DND-41 (cell line): ENCODE results near the gene LETM1.

Source experiments
- ATAC-seq: fragments of 200-7000 bp; cut with Tn5 transposase; 3 replicates; pipeline ENCODE4 v1.9.1; 2021; ENCODE audit warnings: low read depth; ENCODE audit not compliant: insufficient read depth
- DNase-seq: peaks from one replicate; pipeline ENCODE4 v3.0.0-alpha.2; 2020
- H2AFZ ChIP-seq: 2 replicates; pipeline ENCODE4 v1.6.0; 2012; ENCODE audit warnings: low read depth, low read length
- H3K27ac ChIP-seq: 2 replicates; pipeline ENCODE4 v1.5.1; 2012; ENCODE audit warnings: low read length, inconsistent platforms
- H3K27me3 ChIP-seq: fragments of 200-600 bp; sonication (generic); 2 replicates; pipeline ENCODE4 v1.6.0; 2012; ENCODE audit warnings: low read length, mild to moderate bottlenecking, inconsistent platforms; ENCODE audit not compliant: insufficient read depth, poor library complexity
- H3K36me3 ChIP-seq: 2 replicates; pipeline ENCODE4 v1.5.1; 2012; ENCODE audit warnings: low read length, inconsistent platforms; ENCODE audit not compliant: insufficient read depth
- H3K4me1 ChIP-seq: 2 replicates; pipeline ENCODE4 v1.5.1; 2012; ENCODE audit warnings: mild to moderate bottlenecking, low read length; ENCODE audit not compliant: insufficient read depth
- H3K4me2 ChIP-seq: 2 replicates; pipeline ENCODE4 v1.6.0; 2012; ENCODE audit warnings: mild to moderate bottlenecking, moderate library complexity, low read length, inconsistent platforms; ENCODE audit not compliant: insufficient read depth
- H3K4me3 ChIP-seq, 2 experiments: fragments of 200-600 bp in 1 of 2; shearing (Covaris generic) in 1 of 2; 2 replicates each; pipeline ENCODE4 v1.5.1; 2012 to 2016; ENCODE audit warnings: inconsistent platforms in 2 of 2, low read length in 2 of 2, mild to moderate bottlenecking in 2 of 2, low read depth in 1 of 2, moderate library complexity in 1 of 2
- H3K79me2 ChIP-seq: 2 replicates; pipeline ENCODE4 v1.6.0; 2012; ENCODE audit warnings: low read length, inconsistent platforms; ENCODE audit not compliant: insufficient read depth
- H3K9ac ChIP-seq: 2 replicates; pipeline ENCODE4 v1.6.0; 2012; ENCODE audit warnings: low read depth, mild to moderate bottlenecking, inconsistent platforms, low read length, moderate library complexity
- H3K9me3 ChIP-seq: 2 replicates; pipeline ENCODE4 v1.5.1; 2012; ENCODE audit warnings: low read length, moderate library complexity, mild to moderate bottlenecking, inconsistent platforms; ENCODE audit not compliant: insufficient read depth, severe bottlenecking
- H4K20me1 ChIP-seq: 2 replicates; pipeline ENCODE4 v1.6.0; 2012; ENCODE audit warnings: low read length; ENCODE audit not compliant: insufficient read depth
- CTCF ChIP-seq: IDR thresholded peaks from 2 replicates; pipeline ENCODE4 v1.5.1; 2012; ENCODE audit warnings: borderline replicate concordance, low read length, moderate library complexity, mild to moderate bottlenecking; ENCODE audit not compliant: poor library complexity, severe bottlenecking; ENCODE audit errors: extremely low read depth
- EZH2 ChIP-seq: IDR thresholded peaks from 3 replicates; pipeline ENCODE4 v1.6.1; 2012; ENCODE audit warnings: borderline replicate concordance, low read depth, mild to moderate bottlenecking, moderate library complexity, low read length, inconsistent platforms; ENCODE audit not compliant: severe bottlenecking

LETM1 gene

GRCh38 chr4:1864076-1865008 lies 8.4 kb upstream of the LETM1 start:
- Histone ChIP-seq H3K79me2 (no peaks in the 10 kb centered on the region), H3K36me3 (no peaks in the 10 kb centered on the region), H3K27ac (no peak overlapping the region), H4K20me1 (peaks cover 5% of the 10 kb centered on the region; the same call in 1 of the 2 replicates), H3K27me3 (peaks cover 2% of the 10 kb centered on the region), H3K4me3 (no peak overlapping the region), H2AFZ (no peak overlapping the region), H3K4me1 (peaks cover 2% of the 10 kb centered on the region; the same call in 1 of the 2 replicates), H3K9me3 (no peaks in the 10 kb centered on the region), H3K9ac (no peak overlapping the region), H3K4me2 (no peak overlapping the region)
- no peak for TF ChIP-seq CTCF
- TF ChIP-seq EZH2 = no peak
- no peak for ATAC-seq
- DNase-seq = no peak

GRCh38 chr4:1863297-1864033 lies 7.5 kb upstream of the LETM1 start:
- no peak for DNase-seq
- Histone ChIP-seq H3K4me1 (no peaks in the 10 kb centered on the region), H2AFZ (no peak overlapping the region), H3K9ac (no peak overlapping the region), H4K20me1 (peaks cover 5% of the 10 kb centered on the region; the same call in 1 of the 2 replicates), H3K36me3 (no peaks in the 10 kb centered on the region), H3K27me3 (peaks cover 2% of the 10 kb centered on the region), H3K4me3 (no peak overlapping the region), H3K27ac (no peak overlapping the region), H3K79me2 (no peaks in the 10 kb centered on the region), H3K4me2 (no peak overlapping the region), H3K9me3 (no peaks in the 10 kb centered on the region)
- TF ChIP-seq CTCF (no peak), EZH2 (no peak)
- ATAC-seq = no peak

GRCh38 chr4:1862961-1863296 lies 7.0 kb upstream of the LETM1 start:
- no peak overlapping the region for H3K9ac ChIP-seq
- H2AFZ ChIP-seq = no peak overlapping the region
- no peak overlapping the region for H3K4me3 ChIP-seq
- 0 out of 2 replicates have a peak, but pooled peaks cover 2% of the 10 kb centered on the region for H3K79me2 ChIP-seq
- TF ChIP-seq EZH2 (no peak), CTCF (no peak)
- DNase-seq (no peak), ATAC-seq (no peak)
- peaks cover 5% of the 10 kb centered on the region; the same call in 1 of the 2 replicates for H4K20me1 ChIP-seq
- H3K27ac ChIP-seq = no peak overlapping the region
- H3K27me3 ChIP-seq = no peaks in the 10 kb centered on the region
- H3K36me3 ChIP-seq = no peaks in the 10 kb centered on the region
- peaks cover 4% of the 10 kb centered on the region; the same call in 1 of the 2 replicates for H3K4me1 ChIP-seq
- no peak overlapping the region for H3K4me2 ChIP-seq
- H3K9me3 ChIP-seq = no peaks in the 10 kb centered on the region
